ENCODE measurements around the gene KIR2DL4.
"Not testable (repeated sequence)": the region's sequence is repeated elsewhere in the genome, so short reads cannot be mapped to it uniquely, and the experiment has no call there.

The KIR2DL4 gene

GRCh38 chr19:54805665-54806515 lies 2.5 kb downstream of the KIR2DL4 start:
- DNase-seq, result no peak

GRCh38 chr19:54806516-54806838 lies 3.1 kb downstream of the KIR2DL4 start:
- no peak for DNase-seq

- DNase-seq, result not testable (repeated sequence)
Observed at GRCh38 chr19:54814571-54814970, 11.2 kb downstream of the KIR2DL4 start.

- DNase-seq, result not testable (repeated sequence)
Observed at GRCh38 chr19:54816251-54816650, 12.8 kb downstream of the KIR2DL4 start, which contains the start of gene KIR3DL1. Gene KIR3DL1, plus strand, starts transcription at chr19:54816468.

GRCh38 chr19:54817670-54818536 lies 14.5 kb downstream of the KIR2DL4 start:
- no peak for DNase-seq

- DNase-seq, result not testable (repeated sequence)
Observed at GRCh38 chr19:54824416-54824815, 21.0 kb downstream of the KIR2DL4 start.

GRCh38 chr19:54825326-54825725 lies 21.9 kb downstream of the KIR2DL4 start:
- DNase-seq, result not testable (repeated sequence)

- DNase-seq, result not testable (repeated sequence)
Observed at GRCh38 chr19:54828064-54828463, 24.7 kb downstream of the KIR2DL4 start.

- not testable (repeated sequence) for DNase-seq
Observed at GRCh38 chr19:54832496-54832895, 29.1 kb downstream of the KIR2DL4 start, which contains the start of gene KIR2DS4. Gene KIR2DS4, plus strand, starts transcription at chr19:54832676.

GRCh38 chr19:54835126-54835525 lies 31.7 kb downstream of the KIR2DL4 start:
- not testable (repeated sequence) for DNase-seq

GRCh38 chr19:54837522-54837921 lies 34.1 kb downstream of the KIR2DL4 start:
- not testable (repeated sequence) for DNase-seq

GRCh38 chr19:54843171-54843570 lies 39.8 kb downstream of the KIR2DL4 start:
- DNase-seq, result not testable (repeated sequence)

GRCh38 chr19:54850061-54850640 lies 46.7 kb downstream of the KIR2DL4 start, which contains the start of gene KIR3DL2:
Gene KIR3DL2, plus strand, starts transcription at chr19:54850443. Its CDS starts 33 bp downstream, at chr19:54850476.
- DNase-seq, result not testable (repeated sequence)

- no peak for DNase-seq
Observed at GRCh38 chr19:54850930-54851329, 47.5 kb downstream of the KIR2DL4 start.

GRCh38 chr19:54851353-54851752 lies 47.9 kb downstream of the KIR2DL4 start:
- DNase-seq, result no peak

GRCh38 chr19:54855241-54855640 lies 51.8 kb downstream of the KIR2DL4 start:
- DNase-seq, result not testable (repeated sequence)

GRCh38 chr19:54858476-54858875 lies 55.1 kb downstream of the KIR2DL4 start:
- DNase-seq, result not testable (repeated sequence)

- DNase-seq, result not testable (repeated sequence)
Observed at GRCh38 chr19:54859421-54859820, 56.0 kb downstream of the KIR2DL4 start.

- not testable (repeated sequence) for DNase-seq
Observed at GRCh38 chr19:54863459-54863858, 60.0 kb downstream of the KIR2DL4 start.
